Gastrocnemius medialis (tissue), 4 donors: Measurements from ENCODE around the gene TXLNG.

ENCODE experiments used
- POLR2A ChIP-seq, 2 donors: fragments of 450-650 bp; IDR thresholded peaks; one replicate each; pipeline ENCODE4 v1.6.1; 2017; ENCODE audit warnings: antibody characterized with exemption in 2 of 2, mild to moderate bottlenecking in 2 of 2, moderate library complexity in 2 of 2
- TF ChIP-seq, protein P1 (sequence below), 5 experiments: fragments of 450-650 bp in 3 of 5; fragments of 200-600 bp in 2 of 5; sonication (generic) in 2 of 5; IDR thresholded peaks in 4 of 5; conservative IDR thresholded peaks in 1 of 5; 1 replicate in 4 of 5; 2 replicates in 1 of 5; pipeline ENCODE4 v1.5.1; 2016 to 2019; ENCODE audit warnings: antibody characterized with exemption in 5 of 5, mild to moderate bottlenecking in 3 of 5, moderate library complexity in 3 of 5

DNA sequence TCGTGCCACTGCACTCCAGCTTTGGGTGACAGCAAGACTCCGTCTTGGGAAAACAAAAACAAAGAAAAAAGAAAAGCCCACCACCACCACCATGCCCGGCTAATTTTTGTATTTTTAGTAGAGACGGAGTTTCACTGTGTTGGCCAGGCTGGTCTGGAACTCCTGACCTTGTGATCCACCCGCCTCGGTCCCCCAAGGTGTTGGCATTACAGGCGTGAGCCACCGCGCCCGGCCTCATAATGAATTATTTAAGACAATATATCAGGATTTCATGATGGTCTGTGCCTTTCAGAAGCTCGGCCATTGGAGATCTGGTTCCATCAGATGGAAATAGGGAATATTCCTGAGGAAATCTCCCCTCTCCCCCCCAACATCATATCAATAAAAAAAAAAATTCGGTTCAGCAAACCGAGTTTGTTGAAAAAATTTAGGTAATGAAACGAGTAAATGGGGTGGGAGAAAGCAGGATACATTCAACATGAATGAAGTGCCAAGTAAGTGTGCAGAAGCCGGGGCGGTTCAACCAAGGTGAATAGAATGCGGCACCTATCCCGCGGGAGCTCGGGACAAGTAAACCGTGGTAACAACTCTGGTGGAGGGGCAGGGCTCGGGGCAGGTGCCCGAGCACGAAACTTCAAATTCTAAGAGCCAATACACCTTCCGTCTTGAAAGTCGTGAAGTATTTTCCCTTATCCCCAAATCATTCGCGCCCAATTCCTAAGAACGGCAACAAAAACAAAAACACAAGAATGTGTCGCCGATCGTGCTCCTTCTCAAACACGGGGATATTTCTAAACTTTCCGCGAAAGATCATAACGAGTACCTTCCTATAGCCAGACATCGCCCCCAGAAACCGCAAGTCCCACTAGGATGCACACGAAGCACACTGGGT, 773 bp upstream of the TXLNG start:
- TF ChIP-seq, protein P1, sequence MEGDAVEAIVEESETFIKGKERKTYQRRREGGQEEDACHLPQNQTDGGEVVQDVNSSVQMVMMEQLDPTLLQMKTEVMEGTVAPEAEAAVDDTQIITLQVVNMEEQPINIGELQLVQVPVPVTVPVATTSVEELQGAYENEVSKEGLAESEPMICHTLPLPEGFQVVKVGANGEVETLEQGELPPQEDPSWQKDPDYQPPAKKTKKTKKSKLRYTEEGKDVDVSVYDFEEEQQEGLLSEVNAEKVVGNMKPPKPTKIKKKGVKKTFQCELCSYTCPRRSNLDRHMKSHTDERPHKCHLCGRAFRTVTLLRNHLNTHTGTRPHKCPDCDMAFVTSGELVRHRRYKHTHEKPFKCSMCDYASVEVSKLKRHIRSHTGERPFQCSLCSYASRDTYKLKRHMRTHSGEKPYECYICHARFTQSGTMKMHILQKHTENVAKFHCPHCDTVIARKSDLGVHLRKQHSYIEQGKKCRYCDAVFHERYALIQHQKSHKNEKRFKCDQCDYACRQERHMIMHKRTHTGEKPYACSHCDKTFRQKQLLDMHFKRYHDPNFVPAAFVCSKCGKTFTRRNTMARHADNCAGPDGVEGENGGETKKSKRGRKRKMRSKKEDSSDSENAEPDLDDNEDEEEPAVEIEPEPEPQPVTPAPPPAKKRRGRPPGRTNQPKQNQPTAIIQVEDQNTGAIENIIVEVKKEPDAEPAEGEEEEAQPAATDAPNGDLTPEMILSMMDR (IDR thresholded peaks at IDR 0.05 in 4 of 5, conservative IDR thresholded peaks at IDR 0.05 in 1 of 5): no peak
- no peak for TF ChIP-seq POLR2A (IDR thresholded peaks at IDR 0.05)
